DOHH2 (cell line): ENCODE data around the gene CPA5.

Source experiments
- H3F3A ChIP-seq: fragments of 200-600 bp; sonication (generic), shearing (Covaris generic); 2 replicates; pipeline ENCODE4 v1.6.0; 2016; ENCODE audit warnings: antibody characterized with exemption, mild to moderate bottlenecking; ENCODE audit not compliant: control insufficient read depth, insufficient read depth
- H3K27ac ChIP-seq: fragments of 200-600 bp; sonication (generic); 2 replicates; pipeline ENCODE4 v1.5.1; 2014; ENCODE audit warnings: low read depth, mild to moderate bottlenecking, low read length, moderate library complexity
- H3K27me3 ChIP-seq: fragments of 200-600 bp; sonication (generic); 2 replicates; pipeline ENCODE4 v1.6.1; 2014; ENCODE audit warnings: mild to moderate bottlenecking, low read length, mixed read lengths; ENCODE audit not compliant: control insufficient read depth
- H3K36me3 ChIP-seq: fragments of 200-600 bp; sonication (generic); 2 replicates; pipeline ENCODE4 v1.6.1; 2014; ENCODE audit warnings: mild to moderate bottlenecking, low read length, moderate library complexity, mixed read lengths; ENCODE audit not compliant: control insufficient read depth
- H3K4me1 ChIP-seq: fragments of 200-600 bp; sonication (generic); 2 replicates; pipeline ENCODE4 v1.6.1; 2014; ENCODE audit warnings: mild to moderate bottlenecking, low read length, mixed read lengths; ENCODE audit not compliant: control insufficient read depth
- H3K4me2 ChIP-seq: fragments of 200-600 bp; sonication (generic); 2 replicates; pipeline ENCODE4 v1.6.0; 2014; ENCODE audit warnings: mild to moderate bottlenecking, low read length, moderate library complexity
- H3K4me3 ChIP-seq: fragments of 200-600 bp; sonication (generic); 2 replicates; pipeline ENCODE4 v1.5.1; 2014; ENCODE audit warnings: mild to moderate bottlenecking, low read length, mixed read lengths
- H3K79me2 ChIP-seq: fragments of 200-600 bp; sonication (generic); 2 replicates; pipeline ENCODE4 v1.6.1; 2014; ENCODE audit warnings: mild to moderate bottlenecking, low read length, mixed read lengths; ENCODE audit not compliant: control insufficient read depth
- H3K9me2 ChIP-seq: fragments of 200-600 bp; sonication (generic); replicated peaks from 2 replicates; pipeline ENCODE4 v1.6.1; 2014; ENCODE audit warnings: mild to moderate bottlenecking, low read length, mixed read lengths; ENCODE audit not compliant: control insufficient read depth
- H3K9me3 ChIP-seq: fragments of 200-600 bp; sonication (generic); 2 replicates; pipeline ENCODE4 v1.6.1; 2014; ENCODE audit warnings: antibody characterized with exemption, low read length, mixed read lengths; ENCODE audit not compliant: control insufficient read depth, insufficient read depth
- H4K20me1 ChIP-seq: fragments of 200-600 bp; sonication (generic); 2 replicates; pipeline ENCODE4 v1.6.0; 2014; ENCODE audit warnings: low read depth, mild to moderate bottlenecking, antibody characterized with exemption, low read length, moderate library complexity; ENCODE audit not compliant: control insufficient read depth, insufficient read depth
- CTCF ChIP-seq: fragments of 200-600 bp; sonication (generic); IDR thresholded peaks from one replicate; pipeline ENCODE4 v1.5.1; 2014; ENCODE audit warnings: antibody characterized with exemption, mild to moderate bottlenecking, low read depth, low read length; ENCODE audit not compliant: poor library complexity, severe bottlenecking
- EZH2phosphoT487 ChIP-seq: fragments of 200-600 bp; sonication (generic); IDR thresholded peaks from 2 replicates; pipeline ENCODE4 v1.6.1; 2017; ENCODE audit warnings: borderline replicate concordance, mild to moderate bottlenecking, antibody characterized with exemption, low read length, moderate library complexity, mixed read lengths

Gene CPA5

GRCh38 chr7:130358471-130358870, 13.9 kb downstream of the CPA5 start:
- Histone ChIP-seq H3K27me3 (peaks cover 3% of the 10 kb centered on the region), H3K4me1 (no peaks in the 10 kb centered on the region), H3K27ac (no peak overlapping the region), H3K36me3 (no peaks in the 10 kb centered on the region), H3K4me2 (no peak overlapping the region), H3K9me2 (no peaks in the 10 kb centered on the region), H3F3A (no peaks in the 10 kb centered on the region), H3K79me2 (no peaks in the 10 kb centered on the region), H3K4me3 (no peak overlapping the region), H3K9me3 (peaks cover 3% of the 10 kb centered on the region; the same call in 1 of the 2 replicates), H4K20me1 (no peaks in the 10 kb centered on the region)
- TF ChIP-seq EZH2phosphoT487 = no peak
- TF ChIP-seq CTCF = no peak

GRCh38 chr7:130359276-130359857, 14.8 kb downstream of the CPA5 start:
- Histone ChIP-seq H3K4me3 (no peak overlapping the region), H3K9me2 (no peaks in the 10 kb centered on the region), H3K4me2 (no peak overlapping the region), H3K79me2 (no peaks in the 10 kb centered on the region), H3K27me3 (peaks cover 4% of the 10 kb centered on the region), H3K27ac (no peak overlapping the region), H3F3A (no peaks in the 10 kb centered on the region), H4K20me1 (no peaks in the 10 kb centered on the region), H3K36me3 (no peaks in the 10 kb centered on the region), H3K9me3 (peaks cover 3% of the 10 kb centered on the region; the same call in 1 of the 2 replicates), H3K4me1 (no peaks in the 10 kb centered on the region)
- no peak for TF ChIP-seq EZH2phosphoT487
- no peak for TF ChIP-seq CTCF

GRCh38 chr7:130360518-130360917, 15.9 kb downstream of the CPA5 start:
- no peaks in the 10 kb centered on the region for H4K20me1 ChIP-seq
- no peaks in the 10 kb centered on the region for H3F3A ChIP-seq
- H3K27ac ChIP-seq = no peak overlapping the region
- H3K79me2 ChIP-seq = no peaks in the 10 kb centered on the region
- H3K4me2 ChIP-seq = no peak overlapping the region
- TF ChIP-seq EZH2phosphoT487 (no peak), CTCF (no peak)
- peaks cover 4% of the 10 kb centered on the region for H3K27me3 ChIP-seq
- H3K4me1 ChIP-seq = no peaks in the 10 kb centered on the region
- H3K36me3 ChIP-seq = no peaks in the 10 kb centered on the region
- no peaks in the 10 kb centered on the region for H3K9me2 ChIP-seq
- peaks cover 3% of the 10 kb centered on the region; the same call in 1 of the 2 replicates for H3K9me3 ChIP-seq
- no peak overlapping the region for H3K4me3 ChIP-seq
